NCI-H146 (cell line): ENCODE results near the gene S100A3.
"Not testable (repeated sequence)": the region's sequence is repeated elsewhere in the genome, so short reads cannot be mapped to it uniquely, and the experiment has no call there.

ENCODE experiments used
- DNase-seq: peaks from one replicate; lab custom pipeline; 2025; lab: John Stamatoyannopoulos, UW

The S100A3 gene

DNA sequence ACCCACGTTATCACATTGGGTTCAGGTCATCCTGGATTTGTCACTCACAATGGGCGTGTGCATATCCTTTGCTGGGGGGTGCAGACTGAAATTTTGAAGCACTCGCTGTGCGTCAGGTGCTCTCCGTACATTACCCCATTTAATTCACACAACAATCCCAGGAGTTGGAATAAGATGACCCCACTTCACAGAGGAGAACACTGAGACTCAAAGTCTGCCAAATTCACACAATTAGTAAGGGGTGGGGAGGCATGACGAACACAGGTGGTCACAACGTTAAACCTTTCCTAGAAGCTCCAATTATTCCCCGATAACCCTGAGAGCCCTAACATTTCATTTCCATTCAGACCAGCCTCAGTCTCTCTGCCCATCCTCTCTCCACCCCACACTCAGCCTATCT is 20.4 kb upstream of the S100A3 start:
- no peak for DNase-seq

DNA sequence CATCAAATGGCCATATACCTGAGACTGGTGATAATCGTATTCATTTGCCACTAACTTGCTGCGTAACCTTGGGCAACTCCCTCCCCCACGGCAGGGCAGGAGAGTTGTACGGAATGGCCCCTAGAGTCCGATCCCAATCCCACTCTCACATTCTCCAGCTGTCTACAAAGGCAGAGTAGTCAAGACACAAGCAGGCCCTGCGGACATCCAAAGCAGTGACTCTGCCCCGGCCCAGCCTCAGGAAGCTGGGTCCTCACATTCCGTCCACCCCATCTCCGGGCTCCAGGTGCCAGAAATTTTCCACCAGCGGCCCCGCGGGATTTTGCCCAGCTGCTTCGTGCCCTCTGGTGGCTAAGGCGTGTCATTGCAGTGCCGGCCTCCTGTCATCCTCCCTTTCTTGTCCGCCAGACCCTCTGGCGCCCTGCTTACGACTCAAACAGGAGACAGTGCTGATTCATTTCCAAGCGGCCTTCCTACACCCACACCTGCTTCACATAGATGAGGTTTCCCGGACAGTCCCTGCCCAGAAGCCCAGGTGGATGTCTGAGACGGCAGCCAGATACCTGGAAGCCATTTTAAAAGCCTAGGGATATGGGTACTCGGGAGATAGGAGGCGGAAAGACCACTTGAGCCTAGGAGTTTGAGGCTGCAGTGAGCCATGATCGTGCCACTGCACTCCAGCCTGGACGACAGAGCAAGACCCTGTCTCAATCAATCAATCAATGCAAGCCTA is 19.5 kb upstream of the S100A3 start:
- peak; percentile 91 for DNase-seq

GRCh38 chr1:153567621-153568366 is 18.7 kb upstream of the S100A3 start:
- no peak for DNase-seq

DNA sequence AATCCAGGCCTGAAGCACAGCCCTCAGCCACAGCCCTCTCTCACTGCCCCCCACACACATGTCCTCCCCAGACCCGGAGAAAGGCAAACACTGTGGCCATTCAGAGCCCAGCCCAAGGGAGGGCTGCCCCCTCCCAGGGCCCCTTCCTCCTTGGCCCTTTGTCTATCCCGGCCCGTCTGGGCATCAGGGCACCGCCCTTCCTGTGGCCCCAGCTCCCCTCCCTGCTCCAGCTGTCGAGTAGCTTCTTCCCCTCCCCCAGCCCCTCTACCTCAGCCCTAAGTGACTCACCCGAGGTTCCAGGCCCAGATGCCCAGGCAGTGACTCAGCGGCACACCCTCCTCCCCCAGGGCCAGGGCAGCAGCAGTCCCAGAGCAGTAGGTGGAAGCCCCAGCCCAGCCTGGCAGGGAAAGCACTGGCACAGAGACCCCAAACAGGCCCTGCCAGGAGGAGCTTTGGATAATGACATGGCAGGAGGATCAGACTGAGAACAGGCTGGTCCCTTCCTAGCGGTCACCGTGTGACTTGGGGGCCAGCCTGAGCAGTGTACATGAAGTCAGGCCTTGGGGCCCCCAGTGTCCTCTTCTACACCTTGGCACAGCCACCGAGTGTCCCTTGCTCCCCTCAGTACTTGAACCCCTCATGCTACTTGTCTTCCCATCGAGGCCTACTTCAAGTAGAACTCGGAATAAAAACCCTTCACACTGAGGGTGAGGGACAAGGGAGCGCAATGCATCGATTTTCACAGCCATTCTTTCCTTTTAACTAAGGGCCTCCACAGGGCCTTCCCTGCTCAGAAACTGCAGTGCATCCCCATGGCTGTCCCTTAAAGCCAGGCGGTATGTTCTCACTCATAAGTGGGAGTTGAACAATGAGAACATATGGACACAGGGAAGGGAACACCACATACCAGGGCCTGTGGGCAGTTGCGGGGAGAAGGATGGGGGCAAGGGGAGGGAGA is 17.6 kb upstream of the S100A3 start:
- DNase-seq = peak; percentile 72

DNA sequence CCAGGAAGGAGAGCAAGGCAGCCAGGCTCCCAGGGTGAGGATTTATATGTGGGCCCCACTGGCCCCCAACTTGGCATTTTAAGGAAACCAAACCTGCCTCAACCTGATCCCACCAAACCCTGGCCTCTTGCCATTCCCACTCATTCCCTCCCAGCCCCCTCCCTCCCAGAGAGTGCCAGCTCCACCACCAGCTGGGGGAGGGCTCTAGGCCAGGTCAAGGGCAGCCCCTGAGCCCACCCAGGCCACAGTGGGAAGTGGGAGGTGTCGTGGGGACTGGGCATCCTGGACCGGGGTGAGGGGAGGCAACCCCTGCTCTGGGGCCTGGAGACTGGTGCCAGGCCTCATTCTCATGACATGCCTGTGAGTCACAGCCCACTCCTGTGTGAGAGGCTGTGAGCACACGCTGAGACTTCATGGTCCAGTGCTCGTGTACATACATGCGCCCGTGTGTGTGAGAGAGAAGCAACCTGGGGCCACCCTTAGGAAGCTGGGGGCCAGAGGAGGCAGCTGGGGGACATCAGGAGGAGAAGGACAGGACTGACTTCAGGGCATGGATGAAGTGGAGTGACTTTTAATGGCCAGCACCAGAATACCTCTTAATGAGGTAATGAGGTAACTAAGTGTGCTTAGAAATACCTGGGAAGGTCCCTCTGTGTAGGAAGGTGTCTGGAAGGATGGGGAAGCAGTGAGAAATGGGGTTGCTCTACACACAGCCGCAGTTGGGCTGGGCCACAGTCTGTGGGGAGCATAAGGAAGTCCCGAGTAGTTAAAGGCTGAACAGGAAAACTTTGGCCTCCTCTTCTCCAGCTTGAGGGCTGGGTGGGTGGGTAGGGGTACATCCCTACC is 16.7 kb upstream of the S100A3 start, which contains the start of gene S100A2:
S100A2 (minus strand) TSS at position 316 of the 846 bp plus-strand sequence. CDS start 1,967 bp downstream, outside the sequence.
- DNase-seq = peak; percentile 11

DNA sequence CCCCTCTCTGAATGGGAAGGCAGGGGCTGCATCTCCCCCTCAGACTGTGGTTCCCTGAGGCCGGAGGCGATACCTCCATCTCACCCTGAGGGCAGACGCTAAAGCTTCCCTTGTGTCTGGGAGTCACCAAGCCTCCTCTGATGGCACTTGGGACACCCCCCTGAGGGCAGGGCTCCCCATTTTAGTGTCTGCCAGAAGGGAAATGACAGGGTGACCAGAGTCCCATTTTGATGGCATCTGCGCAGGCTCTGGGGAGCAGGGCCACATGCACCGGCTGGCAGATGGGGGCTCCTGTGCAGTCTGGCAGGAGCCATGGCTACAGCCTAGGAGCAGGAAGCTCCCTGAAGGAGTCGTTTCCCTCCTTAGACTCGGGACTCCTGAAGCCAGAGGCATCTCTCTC is 14.9 kb upstream of the S100A3 start:
- DNase-seq = no peak

DNA sequence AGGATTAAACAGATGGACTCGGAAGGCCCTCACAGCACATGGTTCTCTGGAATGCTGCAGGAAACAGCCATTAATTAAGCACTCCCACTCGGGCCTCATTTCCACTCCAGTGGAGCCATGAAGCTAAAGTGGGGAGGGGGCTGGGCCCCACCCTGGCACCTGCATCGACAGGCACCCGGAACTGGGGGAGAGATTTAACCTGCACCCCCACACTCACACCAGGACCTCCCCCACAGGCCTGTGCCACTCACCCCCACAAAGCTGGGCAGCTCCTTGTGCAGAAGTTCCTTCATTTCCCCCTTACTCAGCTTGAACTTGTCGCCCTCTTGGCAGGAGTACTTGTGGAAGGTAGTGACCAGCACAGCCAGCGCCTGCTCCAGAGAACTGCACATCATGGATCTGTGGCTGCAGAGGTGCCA is 14.4 kb upstream of the S100A3 start:
- no peak for DNase-seq

DNA sequence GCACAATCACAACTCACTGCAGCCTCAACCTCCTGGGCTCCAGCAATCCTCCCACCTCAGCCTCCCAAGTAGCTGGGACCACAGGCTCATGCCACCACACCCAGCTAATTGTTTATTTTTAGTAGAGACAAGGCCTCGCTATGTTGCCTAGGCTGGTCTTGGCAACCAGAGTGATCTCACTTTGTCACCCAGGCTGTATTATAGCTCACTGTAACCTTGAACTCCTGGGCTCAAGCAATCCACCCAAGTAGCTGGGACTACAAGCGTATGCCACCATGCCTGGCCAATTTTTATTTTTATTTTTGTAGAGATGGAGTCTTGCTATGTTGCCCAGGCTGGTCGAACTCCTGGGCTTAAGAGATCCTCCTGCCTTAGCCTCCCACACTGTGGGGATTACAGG is 13.0 kb upstream of the S100A3 start:
- DNase-seq = not testable (repeated sequence)

DNA sequence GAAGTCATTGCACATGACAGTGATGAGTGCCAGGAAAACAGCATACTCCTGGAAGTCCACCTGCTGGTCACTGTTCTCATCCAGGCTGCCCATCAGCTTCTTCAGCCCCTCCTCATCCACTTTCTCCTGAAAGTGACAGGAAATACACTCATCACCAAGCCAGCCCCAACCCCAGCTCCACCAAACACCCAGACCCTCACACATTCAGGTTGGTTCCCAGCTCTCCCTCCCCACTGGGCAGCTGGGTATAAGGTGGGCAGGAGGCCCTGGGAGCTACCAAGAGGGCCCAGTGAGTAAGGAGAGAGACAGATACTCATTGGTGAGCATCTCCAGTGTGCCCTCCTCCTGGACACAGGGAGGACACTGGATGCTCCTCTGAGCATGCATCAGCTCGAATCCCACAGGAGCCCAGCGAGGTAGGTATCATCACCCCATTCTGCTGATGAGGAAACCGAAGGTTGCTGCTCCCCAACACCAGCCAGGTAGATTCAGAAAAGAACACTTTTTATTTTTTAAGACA is 12.5 kb upstream of the S100A3 start:
- peak; percentile 6 for DNase-seq

DNA sequence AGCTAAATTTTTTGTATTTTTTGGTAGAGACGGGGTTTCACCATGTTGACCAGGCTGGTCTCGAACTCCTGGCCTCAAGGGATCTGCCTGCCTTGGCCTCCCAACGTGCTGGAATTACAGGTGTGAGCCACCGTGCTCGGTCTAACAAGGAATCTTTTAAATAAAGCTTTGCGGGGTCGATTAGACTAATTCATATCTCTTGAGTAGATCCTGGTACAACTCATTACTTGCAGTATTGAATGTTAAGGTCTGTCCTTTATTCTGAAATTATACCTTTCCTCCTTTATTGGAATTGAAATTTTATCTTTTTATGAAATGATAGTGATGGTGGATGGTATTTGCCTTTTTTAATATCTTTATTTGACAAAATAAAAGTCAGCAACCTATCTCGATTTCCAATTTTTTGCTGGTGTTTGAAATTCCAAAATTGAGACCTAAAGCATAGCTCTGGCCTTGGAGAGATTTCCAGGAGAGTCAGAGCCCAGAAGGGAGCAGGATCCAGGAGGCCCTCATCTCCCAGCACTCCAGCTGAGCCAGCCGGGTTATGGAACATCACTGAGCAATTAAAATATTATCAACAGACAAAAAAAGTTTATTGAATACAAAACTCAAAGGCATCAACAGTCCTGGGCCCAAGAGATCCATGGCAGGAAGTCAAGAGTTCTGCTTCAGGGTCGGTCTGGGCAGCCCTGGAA is 11.9 kb upstream of the S100A3 start:
- no peak for DNase-seq

DNA sequence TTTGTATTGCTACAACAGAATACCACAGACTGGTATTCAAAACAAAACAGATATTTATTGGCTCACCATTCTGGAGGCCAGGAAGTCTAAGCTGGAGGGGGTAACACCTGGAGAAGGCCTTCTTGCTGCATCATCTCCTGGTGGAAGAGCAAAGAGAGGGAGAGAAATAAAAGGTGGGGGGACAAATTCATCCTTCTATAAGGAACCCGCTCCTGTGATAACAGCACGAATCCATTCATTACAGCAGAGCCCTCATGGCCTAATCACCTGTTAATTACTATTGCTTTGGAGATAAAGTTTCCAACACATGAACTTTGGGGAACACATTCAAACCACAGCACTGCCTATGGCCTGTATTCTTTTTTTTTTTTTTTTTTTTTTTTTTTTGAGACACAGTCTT is 11.2 kb upstream of the S100A3 start:
- DNase-seq = no peak

GRCh38 chr1:153557877-153558276 is 8.8 kb upstream of the S100A3 start:
- no peak for DNase-seq

- no peak for DNase-seq
Measured at GRCh38 chr1:153556348-153556747, 7.3 kb upstream of the S100A3 start.

DNA sequence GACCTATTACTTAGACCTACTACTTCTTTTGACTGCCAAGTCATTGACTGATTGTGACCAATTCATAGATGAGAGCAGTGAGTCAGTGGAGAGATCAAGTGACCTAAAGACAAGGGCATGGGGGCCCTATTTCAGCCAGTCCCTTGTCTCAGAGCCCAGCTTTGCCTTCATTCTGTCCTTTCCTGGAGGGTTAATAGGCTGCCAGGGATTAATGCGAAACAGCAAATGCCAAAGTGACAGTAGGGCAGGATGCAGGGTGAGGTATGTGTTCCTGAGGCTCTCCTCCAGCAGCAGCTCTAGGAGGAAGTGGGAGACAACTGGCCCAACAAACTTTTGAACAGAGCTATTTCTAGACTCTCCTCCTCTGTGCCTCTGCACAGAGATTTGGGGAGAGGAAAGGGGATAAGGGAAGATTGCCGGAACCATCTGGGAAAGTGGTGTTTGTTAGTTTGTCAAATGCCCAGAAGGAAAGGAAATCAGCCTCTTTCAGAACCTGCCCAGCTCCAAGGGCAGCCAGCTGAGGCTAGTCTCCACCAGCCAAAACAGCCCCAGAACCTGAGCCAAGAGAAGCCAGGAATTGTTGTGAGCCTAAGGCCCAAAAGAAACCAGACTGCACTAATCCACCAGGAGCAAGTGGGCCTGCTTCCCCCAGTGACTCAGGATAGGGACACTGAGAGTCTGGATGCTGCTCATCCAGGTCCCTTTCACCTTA is 4.9 kb upstream of the S100A3 start:
- no peak for DNase-seq

DNA sequence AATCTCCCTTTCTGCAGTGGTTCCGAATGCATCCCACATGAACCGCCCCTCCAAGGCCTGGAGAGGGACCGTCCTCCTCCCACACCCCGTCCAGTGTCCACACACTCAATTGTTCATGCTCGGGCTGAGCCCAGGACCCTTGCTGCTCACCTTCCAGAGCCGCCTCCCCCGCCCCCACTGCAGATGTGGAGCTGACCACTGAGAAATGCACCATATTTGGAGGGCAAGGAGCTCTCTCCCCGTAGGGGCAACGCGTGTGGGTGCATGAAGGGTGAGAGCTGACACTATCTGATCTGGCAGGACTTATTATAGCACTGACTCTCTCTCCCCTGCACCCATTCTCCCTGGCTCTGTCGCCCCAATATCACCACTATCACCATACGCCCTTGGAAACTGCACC is 4.0 kb upstream of the S100A3 start:
- no peak for DNase-seq

DNA sequence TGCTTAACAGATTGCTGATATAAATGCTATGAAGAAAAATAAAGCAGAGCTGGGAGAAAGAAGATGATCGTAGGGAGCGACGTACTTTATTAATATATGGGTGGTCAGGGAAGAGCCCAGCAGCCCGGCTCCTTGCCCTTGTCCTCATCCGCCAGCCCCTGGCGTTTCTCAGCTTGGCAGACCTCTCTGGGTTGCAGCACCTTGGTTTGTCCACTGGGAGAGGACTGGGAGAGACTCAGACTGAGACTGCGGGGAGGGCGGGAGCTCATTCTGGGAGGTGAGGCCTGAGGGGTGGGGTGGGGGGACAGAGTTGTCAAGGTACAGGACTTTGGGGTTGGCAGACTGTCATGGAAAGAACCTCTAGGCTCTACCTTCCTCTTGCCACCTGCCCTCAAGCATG is 3.3 kb upstream of the S100A3 start:
- DNase-seq = no peak

DNA sequence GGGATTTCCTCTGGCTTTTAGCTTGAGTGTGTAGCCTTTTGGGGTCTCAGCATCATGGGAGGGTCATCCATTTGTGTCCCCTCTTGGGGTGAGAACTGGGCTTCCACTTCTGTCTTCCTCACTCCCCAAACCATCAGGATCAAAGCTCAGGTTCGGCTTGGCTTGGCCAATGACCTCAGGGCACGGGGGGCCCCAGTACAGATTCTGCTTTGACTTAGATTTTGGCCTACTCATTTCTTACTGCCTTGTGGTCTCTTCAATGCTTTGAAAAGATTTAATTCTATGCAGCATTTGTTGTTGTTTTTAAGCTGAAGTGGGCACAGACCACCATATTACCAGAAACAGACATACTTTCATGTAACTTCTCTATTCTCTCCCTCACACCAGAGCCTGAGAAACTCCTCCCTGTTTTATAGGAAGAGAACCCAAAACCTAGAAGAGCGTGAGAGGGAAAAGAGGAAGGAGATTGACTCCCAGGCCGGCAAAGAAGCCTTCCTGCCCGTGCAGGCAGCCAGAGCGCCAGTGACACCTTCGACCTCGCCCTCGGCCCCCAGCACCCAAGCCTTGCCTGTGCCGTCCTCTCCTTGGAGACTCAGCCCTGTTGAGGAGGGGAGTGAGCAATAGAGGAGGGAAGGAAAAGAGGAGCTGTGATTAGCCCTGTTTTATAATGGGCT is 1.9 kb upstream of the S100A3 start:
- no peak for DNase-seq

DNA sequence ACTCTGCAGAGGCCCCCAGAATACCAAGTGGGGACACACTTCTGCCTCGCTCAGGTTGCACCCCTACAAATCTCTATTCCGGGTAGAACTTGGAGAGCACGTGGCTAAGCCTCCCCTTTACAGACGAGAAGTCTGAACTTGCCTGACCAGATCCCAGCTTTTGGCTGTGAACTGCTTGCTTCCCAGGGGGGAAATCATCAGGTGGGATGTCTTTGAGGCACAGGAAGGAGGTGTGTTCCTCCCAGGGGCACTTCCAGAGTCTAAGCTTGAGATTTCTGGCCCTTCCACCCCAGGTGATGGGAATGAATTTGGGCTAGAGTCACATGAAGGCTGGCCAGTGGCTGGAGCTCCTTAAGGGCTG is 1.3 kb upstream of the S100A3 start:
- no peak for DNase-seq

DNA sequence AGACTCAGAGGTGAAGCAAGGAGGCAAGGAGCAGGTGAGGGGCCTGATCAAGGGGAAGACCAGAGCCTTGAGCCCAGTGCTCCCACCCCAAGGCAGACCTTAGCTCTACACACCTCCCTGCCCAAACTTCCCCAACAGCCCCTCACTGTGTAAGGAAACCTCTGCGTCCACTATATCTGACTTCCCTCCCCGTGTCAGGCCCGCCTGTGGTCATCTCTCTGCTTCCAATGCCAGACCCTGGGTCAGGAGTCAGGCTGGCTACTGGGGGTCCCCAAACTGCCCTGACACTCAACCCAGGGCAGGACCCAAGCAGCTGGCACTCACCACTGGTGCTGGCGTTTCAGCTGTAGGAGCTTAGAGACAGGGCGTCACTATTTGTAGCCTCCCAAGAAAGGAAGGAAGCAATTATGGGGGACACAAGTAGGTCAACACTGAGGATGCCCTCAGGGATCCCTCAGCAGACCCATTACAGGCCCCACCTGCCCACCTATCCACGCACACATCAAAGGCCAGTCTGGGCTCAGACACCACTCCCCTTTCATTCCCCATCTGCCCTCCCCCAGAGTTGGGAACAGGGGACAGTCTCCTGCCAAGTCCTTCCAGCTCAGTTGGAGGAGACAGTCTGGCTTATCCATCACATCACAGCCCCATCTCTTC is 811 bp upstream of the S100A3 start:
- peak; percentile 52 for DNase-seq
